ENCODE data around the gene PRND.
"Not testable (repeated sequence)": the region's sequence is repeated elsewhere in the genome, so short reads cannot be mapped to it uniquely, and the experiment has no call there.

Gene PRND

GRCh38 chr20:4771004-4771403 lies 49.3 kb downstream of the PRND start:
- TF ChIP-seq CTCF (IDR thresholded peaks at IDR 0.05; ENCODE audit: low read depth, low read length): no peak
- no peak for DNase-seq (ENCODE audit: extremely low read depth, low read depth)

- DNase-seq (ENCODE audit: extremely low read depth, low read depth): no peak
- no peak for TF ChIP-seq CTCF (IDR thresholded peaks at IDR 0.05; ENCODE audit: low read depth, low read length)
These were observed 50.4 kb downstream of the PRND start for GRCh38 chr20:4772132-4772531.

GRCh38 chr20:4773014-4773413 lies 51.3 kb downstream of the PRND start:
- not testable (repeated sequence) for DNase-seq (ENCODE audit: extremely low read depth, low read depth)

GRCh38 chr20:4773736-4774135 lies 52.0 kb downstream of the PRND start:
- no peak for TF ChIP-seq CTCF (IDR thresholded peaks at IDR 0.05; ENCODE audit: low read depth, low read length)
- no peak for DNase-seq (ENCODE audit: extremely low read depth, low read depth)

- DNase-seq (ENCODE audit: extremely low read depth, low read depth): no peak
- TF ChIP-seq CTCF (IDR thresholded peaks at IDR 0.05; ENCODE audit: low read depth, low read length): no peak
These were observed 52.5 kb downstream of the PRND start for GRCh38 chr20:4774207-4774606.

- DNase-seq (ENCODE audit: extremely low read depth, low read depth): no peak
- no peak for TF ChIP-seq CTCF (IDR thresholded peaks at IDR 0.05; ENCODE audit: low read depth, low read length)
These were observed 53.8 kb downstream of the PRND start for GRCh38 chr20:4775322-4776078.

- TF ChIP-seq CTCF (IDR thresholded peaks at IDR 0.05; ENCODE audit: low read depth, low read length): no peak
- DNase-seq (ENCODE audit: extremely low read depth, low read depth): no peak
These were observed 54.4 kb downstream of the PRND start for GRCh38 chr20:4776079-4776630.

Measured in AG09319 (cell line).